Caco-2 (cell line): ENCODE measurements around the gene TUBGCP5. TPM values are rescaled to one million over a fixed set of nuclear protein-coding genes. Genes with fewer than 3 reads are reported as not detected.

Experiments
- BruUV-seq: library from RNA; stranded (reverse); fragments of 400-500 nt; replicated peaks from 2 replicates; lab custom pipeline; 2021; lab: Mats Ljungman, UMichigan
- CTCF ChIA-PET: fragments of 300-600 bp; sonication (Branson Sonifier 250); formaldehyde crosslinking; loops from one replicate; lab custom pipeline; 2022; ENCODE audit warnings: antibody characterized with exemption; lab: Charles Lee
- POLR2A ChIA-PET: fragments of 300-600 bp; sonication (Branson Sonifier 250); formaldehyde crosslinking; loops from one replicate; lab custom pipeline; 2022; ENCODE audit warnings: antibody characterized with exemption; lab: Charles Lee
- DNase-seq, 2 experiments: peaks; one replicate each; pipeline versions ENCODE4 v3.0.0 to v3.0.0-alpha.2; 2020 to 2022
- H3K27me3 ChIP-seq: replicated peaks from 2 replicates; pipeline ENCODE4 v1.6.0; 2011; ENCODE audit warnings: low read length; ENCODE audit not compliant: control insufficient read depth, insufficient read depth
- H3K36me3 ChIP-seq: 2 replicates; pipeline ENCODE4 v1.5.1; 2011; ENCODE audit warnings: low read length; ENCODE audit not compliant: control insufficient read depth, insufficient read depth
- H3K4me1 ChIP-seq: fragments of 250-450 bp; sonication (Bioruptor Pico); 2 replicates; pipeline ENCODE4 v1.5.1; 2020; ENCODE audit warnings: mild to moderate bottlenecking
- H3K4me3 ChIP-seq: 2 replicates; pipeline ENCODE4 v1.5.1; 2011; ENCODE audit warnings: low read depth, mild to moderate bottlenecking, control low read depth, low read length
- H3K9me3 ChIP-seq: fragments of 250-450 bp; sonication (Bioruptor Pico); 2 replicates; pipeline ENCODE4 v1.5.1; 2020; ENCODE audit warnings: mild to moderate bottlenecking, moderate library complexity
- H3K27ac Mint-ChIP-seq: one replicate; pipeline ENCODE4 v1.8.0; 2022; ENCODE audit warnings: mixed read lengths; ENCODE audit not compliant: unreplicated experiment
- H3K27me3 Mint-ChIP-seq: one replicate; pipeline ENCODE4 v1.8.0; 2022; ENCODE audit warnings: mixed read lengths; ENCODE audit not compliant: insufficient read depth, unreplicated experiment
- H3K36me3 Mint-ChIP-seq: one replicate; pipeline ENCODE4 v1.8.0; 2022; ENCODE audit warnings: mild to moderate bottlenecking, mixed read lengths; ENCODE audit not compliant: insufficient read depth, unreplicated experiment
- H3K4me1 Mint-ChIP-seq: one replicate; pipeline ENCODE4 v1.8.0; 2022; ENCODE audit warnings: low read depth, mixed read lengths; ENCODE audit not compliant: unreplicated experiment
- H3K4me3 Mint-ChIP-seq: one replicate; pipeline ENCODE4 v1.8.0; 2022; ENCODE audit warnings: mild to moderate bottlenecking, moderate library complexity, mixed read lengths; ENCODE audit not compliant: unreplicated experiment
- H3K9me3 Mint-ChIP-seq: one replicate; pipeline ENCODE4 v1.8.0; 2022; ENCODE audit warnings: mixed read lengths; ENCODE audit not compliant: unreplicated experiment
- intact Hi-C: fragments of 100-400 bp; cut with micrococcal nuclease; formaldehyde crosslinking; loops from one replicate; pipeline ENCODE4 v1.10.0; 2022; ENCODE audit not compliant: unreplicated experiment
- total RNA-seq: library from RNA; stranded (reverse); gene quantifications from 2 replicates; pipeline ENCODE4 v1.2.3, GENCODE V29; 2022
- TF ChIP-seq, protein P1 (sequence below), 2 experiments: fragments of 200-600 bp in 1 of 2; IDR thresholded peaks; 1 replicate in 1 of 2; 2 replicates in 1 of 2; pipeline versions ENCODE4 v1.5.1 to v1.8.0; 2011 to 2022; ENCODE audit warnings: antibody characterized with exemption in 1 of 2, control low read depth in 1 of 2, inconsistent platforms in 1 of 2, low read depth in 1 of 2, low read length in 1 of 2, mild to moderate bottlenecking in 1 of 2, moderate library complexity in 1 of 2; ENCODE audit not compliant: insufficient read depth in 1 of 2, severe bottlenecking in 1 of 2, unreplicated experiment in 1 of 2

Gene TUBGCP5
- total RNA-seq, 1 experiment from 2014 or later, result 53.1 TPM

DNA sequence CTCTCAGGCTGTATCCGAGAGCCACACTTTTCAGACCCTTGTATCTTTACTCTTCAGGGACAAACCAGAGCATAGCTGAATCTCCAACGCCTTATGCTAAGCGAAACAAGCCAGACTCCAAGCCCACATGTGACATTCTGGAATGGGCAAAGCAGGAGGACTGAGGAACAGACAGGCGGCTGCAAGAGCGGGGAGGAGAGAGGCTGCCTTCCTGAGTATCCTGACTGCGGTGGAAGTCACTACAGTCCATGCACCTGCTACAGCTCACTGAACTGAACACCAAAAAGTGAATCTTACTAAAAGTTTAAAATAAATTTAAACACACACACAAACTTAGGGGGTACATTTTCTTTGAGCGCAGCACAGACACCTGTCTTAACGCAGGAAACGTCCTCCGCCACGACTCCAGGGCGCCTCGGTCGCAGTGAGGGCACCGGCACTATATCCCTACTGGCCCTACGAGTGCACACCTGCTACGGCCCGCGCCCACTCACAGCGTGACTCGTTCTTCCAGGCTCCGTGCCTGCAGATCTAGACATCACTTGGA, 60.6 kb downstream of the TUBGCP5 start:
- intact Hi-C loops, result loop anchor here (2.0 kb wide), 1 partner anchor 60 kb away; the partner anchor contains the start of gene TUBGCP5

DNA sequence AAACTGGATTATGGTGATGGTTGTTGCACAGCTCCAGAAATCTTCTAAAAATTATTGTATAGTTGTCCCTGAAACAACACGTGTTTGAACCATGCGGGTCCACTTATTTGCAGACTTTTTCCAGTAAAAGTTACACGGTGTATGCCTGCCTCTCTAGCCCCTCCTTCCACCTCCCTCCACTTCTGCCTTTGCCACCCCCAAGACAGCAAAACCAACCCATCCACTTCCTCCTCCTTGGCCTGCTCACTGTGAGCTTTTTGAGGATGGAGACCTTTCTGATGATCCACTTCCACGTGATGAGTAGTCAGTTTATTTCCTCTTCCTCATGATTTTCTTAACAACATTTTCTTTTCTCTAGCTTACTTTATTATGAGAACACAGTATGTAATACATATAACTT, 64.6 kb downstream of the TUBGCP5 start:
- intact Hi-C loops, result no loop called here
- ChIA-PET CTCF (no interaction called here), POLR2A (no interaction called here)
- Mint-ChIP-seq H3K4me3 (no peak overlapping the region), H3K36me3 (peaks cover 12% of the 10 kb centered on the region), H3K27ac (no peak overlapping the region), H3K27me3 (no peaks in the 10 kb centered on the region), H3K9me3 (peaks cover 2% of the 10 kb centered on the region), H3K4me1 (peaks cover 24% of the 10 kb centered on the region)
- DNase-seq, result no peak
- no peaks in the 10 kb centered on the region for H3K36me3 ChIP-seq
- no peak overlapping the region for H3K4me3 ChIP-seq
- TF ChIP-seq, protein P1, sequence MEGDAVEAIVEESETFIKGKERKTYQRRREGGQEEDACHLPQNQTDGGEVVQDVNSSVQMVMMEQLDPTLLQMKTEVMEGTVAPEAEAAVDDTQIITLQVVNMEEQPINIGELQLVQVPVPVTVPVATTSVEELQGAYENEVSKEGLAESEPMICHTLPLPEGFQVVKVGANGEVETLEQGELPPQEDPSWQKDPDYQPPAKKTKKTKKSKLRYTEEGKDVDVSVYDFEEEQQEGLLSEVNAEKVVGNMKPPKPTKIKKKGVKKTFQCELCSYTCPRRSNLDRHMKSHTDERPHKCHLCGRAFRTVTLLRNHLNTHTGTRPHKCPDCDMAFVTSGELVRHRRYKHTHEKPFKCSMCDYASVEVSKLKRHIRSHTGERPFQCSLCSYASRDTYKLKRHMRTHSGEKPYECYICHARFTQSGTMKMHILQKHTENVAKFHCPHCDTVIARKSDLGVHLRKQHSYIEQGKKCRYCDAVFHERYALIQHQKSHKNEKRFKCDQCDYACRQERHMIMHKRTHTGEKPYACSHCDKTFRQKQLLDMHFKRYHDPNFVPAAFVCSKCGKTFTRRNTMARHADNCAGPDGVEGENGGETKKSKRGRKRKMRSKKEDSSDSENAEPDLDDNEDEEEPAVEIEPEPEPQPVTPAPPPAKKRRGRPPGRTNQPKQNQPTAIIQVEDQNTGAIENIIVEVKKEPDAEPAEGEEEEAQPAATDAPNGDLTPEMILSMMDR (IDR thresholded peaks at IDR 0.05; ENCODE audit: insufficient read depth in 1 of 2, low read depth in 1 of 2, low read length in 1 of 2, severe bottlenecking in 1 of 2, unreplicated experiment in 1 of 2), result no peak
- H3K9me3 ChIP-seq, result peaks cover 15% of the 10 kb centered on the region
- no TSS peak for BruUV-seq
- no peaks in the 10 kb centered on the region for H3K27me3 ChIP-seq
- peaks cover 27% of the 10 kb centered on the region for H3K4me1 ChIP-seq

More for the DNA sequence above, 60.6 kb downstream of the TUBGCP5 start:
- ChIA-PET CTCF (interaction anchor here (0.6 kb wide), 1 partner anchor 167 kb away, joined by 3 read pairs; no protein-coding TSS in a partner anchor), POLR2A (interaction anchor here (0.7 to 2.0 kb wide), 2 partner anchors 86 to 141 kb away, joined by 4 to 5 read pairs; partner anchors contain the start of gene NIPA2)
- peak in 1 of 2 experiments; percentile 29 for DNase-seq
- Mint-ChIP-seq H3K36me3 (peaks cover 18% of the 10 kb centered on the region), H3K9me3 (no peaks in the 10 kb centered on the region), H3K4me1 (peaks cover 16% of the 10 kb centered on the region), H3K4me3 (peak overlapping the region; percentile 91), H3K27me3 (no peaks in the 10 kb centered on the region), H3K27ac (peak overlapping the region; percentile 70)
- TF ChIP-seq, protein P1 (IDR thresholded peaks at IDR 0.05; ENCODE audit: insufficient read depth in 1 of 2, low read depth in 1 of 2, low read length in 1 of 2, severe bottlenecking in 1 of 2, unreplicated experiment in 1 of 2), result no peak
- H3K9me3 ChIP-seq, result no peaks in the 10 kb centered on the region
- H3K27me3 ChIP-seq, result no peaks in the 10 kb centered on the region
- peaks cover 15% of the 10 kb centered on the region for H3K4me1 ChIP-seq
- H3K36me3 ChIP-seq, result no peaks in the 10 kb centered on the region
- no TSS peak for BruUV-seq
- H3K4me3 ChIP-seq, result peak overlapping the region; percentile 94

DNA sequence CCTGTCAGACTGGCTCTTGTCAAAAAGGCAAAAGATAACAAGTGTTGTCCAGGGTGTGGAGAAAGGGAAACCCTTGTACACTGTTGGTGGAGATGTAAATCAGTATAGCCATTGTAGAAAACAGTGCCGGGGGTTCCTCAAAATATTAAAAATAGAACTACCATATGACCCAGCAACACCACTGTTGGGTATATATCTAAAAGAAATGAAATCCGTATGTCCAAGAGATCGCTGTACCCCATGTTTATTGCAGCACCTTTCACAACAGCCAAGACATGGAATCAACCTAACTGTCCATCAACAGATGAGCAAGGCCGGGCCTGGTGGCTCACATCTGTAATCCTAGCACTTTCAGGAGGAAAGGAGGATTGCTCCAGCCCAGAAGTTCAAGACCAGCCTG, 65.4 kb downstream of the TUBGCP5 start:
- ChIA-PET CTCF (no interaction called here), POLR2A (no interaction called here)
- H3K9me3 Mint-ChIP-seq, result peaks cover 9% of the 10 kb centered on the region
- TF ChIP-seq, protein P1 (IDR thresholded peaks at IDR 0.05; ENCODE audit: insufficient read depth in 1 of 2, low read depth in 1 of 2, low read length in 1 of 2, severe bottlenecking in 1 of 2, unreplicated experiment in 1 of 2), result no peak
- Histone ChIP-seq H3K4me3 (no peak overlapping the region), H3K27me3 (no peaks in the 10 kb centered on the region), H3K36me3 (no peaks in the 10 kb centered on the region), H3K9me3 (peaks cover 19% of the 10 kb centered on the region), H3K4me1 (peaks cover 27% of the 10 kb centered on the region)
- no peak for DNase-seq
- H3K27me3 Mint-ChIP-seq, result no peaks in the 10 kb centered on the region
- H3K36me3 Mint-ChIP-seq, result peaks cover 4% of the 10 kb centered on the region
- H3K4me1 Mint-ChIP-seq, result peaks cover 24% of the 10 kb centered on the region
- H3K4me3 Mint-ChIP-seq, result no peak overlapping the region
- no TSS peak for BruUV-seq
- H3K27ac Mint-ChIP-seq, result no peak overlapping the region
- intact Hi-C loops, result no loop called here
